ENCODE measurements around the gene TMEM87B. TPM values are rescaled to one million over a fixed set of nuclear protein-coding genes. Genes with fewer than 3 reads are reported as not detected.

Gene TMEM87B
- total RNA-seq, 1 experiment from 2014 or later, result 10.5 TPM

GRCh38 chr2:112074506-112074905, 19.4 kb downstream of the TMEM87B start:
- Mint-ChIP-seq H3K36me3 (ENCODE audit: insufficient read depth in 1 of 3, low read depth in 3 of 3) (peaks cover 13 to 36% (median 35%) of the 10 kb centered on the region in 3 experiments), H3K27me3 (ENCODE audit: low read depth) (no peaks in the 10 kb centered on the region), H3K9me3 (no peaks in the 10 kb centered on the region; a peak in 1 of 5 replicates), H3K4me1 (peaks cover 0 to 7% of the 10 kb centered on the region in 2 experiments; a peak in 2 of 4 replicates), H3K27ac (no peak overlapping the region), H3K4me3 (no peak overlapping the region)
- Histone ChIP-seq H3K9ac (ENCODE audit: extremely low read depth, insufficient read length, low read length) (no peak overlapping the region), H2AK5ac (ENCODE audit: insufficient read length, low read length) (no peak overlapping the region), H2BK15ac (ENCODE audit: low read depth, low read length) (no peak overlapping the region), H2BK12ac (ENCODE audit: insufficient read length, low read depth, low read length) (no peak overlapping the region), H3K23me2 (ENCODE audit: insufficient read length, low read depth, low read length, poor library complexity, severe bottlenecking) (no peaks in the 10 kb centered on the region), H2BK5ac (ENCODE audit: insufficient read length, low read length) (no peak overlapping the region), H4K91ac (ENCODE audit: insufficient read length, low read depth, low read length) (no peak overlapping the region), H4K20me1 (ENCODE audit: control insufficient read depth, insufficient read depth, insufficient read length) (no peaks in the 10 kb centered on the region), H3K14ac (ENCODE audit: insufficient read depth, low read length) (no peak overlapping the region), H3K4me1 (ENCODE audit: insufficient read depth, low read length) (peaks cover 2% of the 10 kb centered on the region; the same call in 1 of the 2 replicates), H3K79me1 (ENCODE audit: insufficient read depth, low read depth, low read length, poor library complexity, severe bottlenecking) (no peaks in the 10 kb centered on the region), H4K5ac (ENCODE audit: insufficient read length, low read depth, low read length) (no peak overlapping the region), H3K23ac (ENCODE audit: insufficient read length, low read depth, low read length) (no peak overlapping the region), H3K4ac (ENCODE audit: low read depth, low read length) (no peak overlapping the region), H2AFZ (ENCODE audit: low read length) (no peak overlapping the region), H2BK20ac (ENCODE audit: low read depth, low read length, poor library complexity, severe bottlenecking) (no peak overlapping the region), H3K27me3 (ENCODE audit: insufficient read depth, low read length) (no peaks in the 10 kb centered on the region), H3K56ac (ENCODE audit: insufficient read length, low read depth, low read length) (no peak overlapping the region), H2BK120ac (ENCODE audit: low read depth, low read length, poor library complexity, severe bottlenecking) (no peak overlapping the region), H3T11ph (ENCODE audit: low read length) (no peak overlapping the region), H4K8ac (replicated peaks; ENCODE audit: insufficient read length, low read depth, low read length) (no peak overlapping the region), H3K27ac (ENCODE audit: insufficient read length, low read depth, low read length) (no peak overlapping the region), H3K18ac (ENCODE audit: insufficient read length, low read depth, low read length) (no peak overlapping the region), H3K9me3 (ENCODE audit: control insufficient read depth, low read depth, low read length) (no peaks in the 10 kb centered on the region), H3K79me2 (ENCODE audit: insufficient read depth, low read length) (no peaks in the 10 kb centered on the region), H3K4me2 (ENCODE audit: insufficient read depth, insufficient read length, low read length) (no peak overlapping the region)
- no peak for DNase-seq
- WGBS (ENCODE audit: extremely low coverage, insufficient read length, low lambda C conversion rate), result no CpG with 5 or more reads among the region's 1 CpG
- TF ChIP-seq, protein P1, sequence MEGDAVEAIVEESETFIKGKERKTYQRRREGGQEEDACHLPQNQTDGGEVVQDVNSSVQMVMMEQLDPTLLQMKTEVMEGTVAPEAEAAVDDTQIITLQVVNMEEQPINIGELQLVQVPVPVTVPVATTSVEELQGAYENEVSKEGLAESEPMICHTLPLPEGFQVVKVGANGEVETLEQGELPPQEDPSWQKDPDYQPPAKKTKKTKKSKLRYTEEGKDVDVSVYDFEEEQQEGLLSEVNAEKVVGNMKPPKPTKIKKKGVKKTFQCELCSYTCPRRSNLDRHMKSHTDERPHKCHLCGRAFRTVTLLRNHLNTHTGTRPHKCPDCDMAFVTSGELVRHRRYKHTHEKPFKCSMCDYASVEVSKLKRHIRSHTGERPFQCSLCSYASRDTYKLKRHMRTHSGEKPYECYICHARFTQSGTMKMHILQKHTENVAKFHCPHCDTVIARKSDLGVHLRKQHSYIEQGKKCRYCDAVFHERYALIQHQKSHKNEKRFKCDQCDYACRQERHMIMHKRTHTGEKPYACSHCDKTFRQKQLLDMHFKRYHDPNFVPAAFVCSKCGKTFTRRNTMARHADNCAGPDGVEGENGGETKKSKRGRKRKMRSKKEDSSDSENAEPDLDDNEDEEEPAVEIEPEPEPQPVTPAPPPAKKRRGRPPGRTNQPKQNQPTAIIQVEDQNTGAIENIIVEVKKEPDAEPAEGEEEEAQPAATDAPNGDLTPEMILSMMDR (conservative IDR thresholded peaks at IDR 0.05), result no peak
